Gastroesophageal sphincter (tissue), 4 donors: Measurements from ENCODE around the gene ZDHHC3. TPM values are rescaled to one million over a fixed set of nuclear protein-coding genes. Genes with fewer than 3 reads are reported as not detected.

ENCODE experiments used
- ATAC-seq: fragments of 150-250 bp; one replicate; pipeline ENCODE4 v1.9.1; 2016; ENCODE audit warnings: mild to moderate bottlenecking, moderate library complexity
- H3K27ac ChIP-seq, 4 donors: fragments of 200-600 bp; sonication (generic) in 3 of 4; 1 replicate in 3 of 4; 2 replicates in 1 of 4; pipeline ENCODE4 v1.5.1; 2016 to 2019
- H3K27me3 ChIP-seq: fragments of 200-600 bp; sonication (generic); one replicate; pipeline ENCODE4 v1.5.1; 2019
- H3K36me3 ChIP-seq, 2 donors: fragments of 200-600 bp; sonication (generic); one replicate each; pipeline ENCODE4 v1.5.1; 2019; ENCODE audit warnings: control low read depth in 1 of 2
- H3K4me1 ChIP-seq, 3 donors: fragments of 200-600 bp; sonication (generic); 1 replicate in 2 of 3; 2 replicates in 1 of 3; pipeline ENCODE4 v1.5.1; 2016 to 2019; ENCODE audit warnings: control low read depth in 2 of 3
- H3K4me3 ChIP-seq, 2 donors: fragments of 200-600 bp; sonication (generic); one replicate each; pipeline ENCODE4 v1.5.1; 2019; ENCODE audit warnings: mild to moderate bottlenecking in 1 of 2, moderate library complexity in 1 of 2
- H3K9me3 ChIP-seq, 3 donors: fragments of 200-600 bp; sonication (generic); one replicate each; pipeline ENCODE4 v1.5.1; 2017 to 2019; ENCODE audit warnings: control low read depth in 2 of 3
- EP300 ChIP-seq: sonication (generic); formaldehyde crosslinking; IDR thresholded peaks from one replicate; pipeline ENCODE4 v1.6.1; 2017; ENCODE audit warnings: antibody characterized with exemption, mild to moderate bottlenecking
- POLR2A ChIP-seq, 2 donors: fragments of 450-650 bp; IDR thresholded peaks; one replicate each; pipeline ENCODE4 v1.6.1; 2017; ENCODE audit warnings: antibody characterized with exemption in 2 of 2, mild to moderate bottlenecking in 2 of 2, moderate library complexity in 1 of 2
- POLR2AphosphoS5 ChIP-seq: sonication (generic); formaldehyde crosslinking; IDR thresholded peaks from one replicate; pipeline ENCODE4 v1.6.1; 2017; ENCODE audit warnings: antibody characterized with exemption
- WGBS, 2 donors: methylation state at CpG; one replicate each; pipeline ENCODE4 v1.1.5; 2018; ENCODE audit warnings: low coverage in 1 of 2; 5-methylcytosine and 5-hydroxymethylcytosine counted together
- total RNA-seq, 4 donors: library from RNA; depleted of rRNA; stranded (reverse); fragments of >200 nt; gene quantifications; one replicate each; pipeline ENCODE4 v1.1.0, GENCODE V29; 2016
- TF ChIP-seq, protein P1 (sequence below), 4 experiments: fragments of 200-600 bp in 2 of 4; fragments of 450-650 bp in 2 of 4; sonication (generic) in 1 of 4; IDR thresholded peaks; one replicate each; pipeline ENCODE4 v1.5.1; 2017 to 2019; ENCODE audit warnings: antibody characterized with exemption in 4 of 4, mild to moderate bottlenecking in 2 of 4, moderate library complexity in 2 of 4

Gene ZDHHC3
- total RNA-seq, 4 donors from 2014 or later = 66.6 to 91.2 (median 78.5) TPM

DNA sequence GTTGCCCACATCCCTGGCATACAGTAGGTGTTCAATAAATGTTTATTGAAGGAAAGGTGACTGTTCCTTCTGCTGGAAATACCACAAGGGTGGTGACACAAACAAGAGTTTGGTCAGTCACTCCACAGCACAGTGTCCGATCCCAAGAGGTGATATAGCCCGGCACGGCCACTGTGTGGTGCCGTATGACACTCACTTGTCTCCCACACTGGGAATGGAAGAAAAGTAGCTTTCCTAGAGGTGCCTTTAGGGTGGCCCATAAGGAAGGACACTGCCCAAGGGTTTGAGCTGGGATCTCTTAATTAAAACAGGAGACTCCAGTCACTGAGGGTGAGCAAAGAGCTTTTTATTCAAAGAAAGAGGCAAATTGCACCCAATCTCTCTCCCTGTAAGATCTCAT lies 61.0 kb downstream of the ZDHHC3 start:
- WGBS, 2 donors = 40 to 72% methylated on average over 1 to 3 of the region's 4 CpGs
- peaks cover 0 to 6% (median 0%) of the 10 kb centered on the region in 3 donors for H3K4me1 ChIP-seq
- H3K27ac ChIP-seq = no peak overlapping the region
- H3K36me3 ChIP-seq = peaks cover 0 to 28% of the 10 kb centered on the region in 2 donors
- no peaks in the 10 kb centered on the region for H3K9me3 ChIP-seq
- ATAC-seq = no peak
- no peak overlapping the region for H3K4me3 ChIP-seq
- H3K27me3 ChIP-seq = no peaks in the 10 kb centered on the region
- TF ChIP-seq POLR2AphosphoS5 = no peak
- TF ChIP-seq, protein P1, sequence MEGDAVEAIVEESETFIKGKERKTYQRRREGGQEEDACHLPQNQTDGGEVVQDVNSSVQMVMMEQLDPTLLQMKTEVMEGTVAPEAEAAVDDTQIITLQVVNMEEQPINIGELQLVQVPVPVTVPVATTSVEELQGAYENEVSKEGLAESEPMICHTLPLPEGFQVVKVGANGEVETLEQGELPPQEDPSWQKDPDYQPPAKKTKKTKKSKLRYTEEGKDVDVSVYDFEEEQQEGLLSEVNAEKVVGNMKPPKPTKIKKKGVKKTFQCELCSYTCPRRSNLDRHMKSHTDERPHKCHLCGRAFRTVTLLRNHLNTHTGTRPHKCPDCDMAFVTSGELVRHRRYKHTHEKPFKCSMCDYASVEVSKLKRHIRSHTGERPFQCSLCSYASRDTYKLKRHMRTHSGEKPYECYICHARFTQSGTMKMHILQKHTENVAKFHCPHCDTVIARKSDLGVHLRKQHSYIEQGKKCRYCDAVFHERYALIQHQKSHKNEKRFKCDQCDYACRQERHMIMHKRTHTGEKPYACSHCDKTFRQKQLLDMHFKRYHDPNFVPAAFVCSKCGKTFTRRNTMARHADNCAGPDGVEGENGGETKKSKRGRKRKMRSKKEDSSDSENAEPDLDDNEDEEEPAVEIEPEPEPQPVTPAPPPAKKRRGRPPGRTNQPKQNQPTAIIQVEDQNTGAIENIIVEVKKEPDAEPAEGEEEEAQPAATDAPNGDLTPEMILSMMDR (IDR thresholded peaks at IDR 0.05) = peak in 1 of 4 experiments; percentile 18

DNA sequence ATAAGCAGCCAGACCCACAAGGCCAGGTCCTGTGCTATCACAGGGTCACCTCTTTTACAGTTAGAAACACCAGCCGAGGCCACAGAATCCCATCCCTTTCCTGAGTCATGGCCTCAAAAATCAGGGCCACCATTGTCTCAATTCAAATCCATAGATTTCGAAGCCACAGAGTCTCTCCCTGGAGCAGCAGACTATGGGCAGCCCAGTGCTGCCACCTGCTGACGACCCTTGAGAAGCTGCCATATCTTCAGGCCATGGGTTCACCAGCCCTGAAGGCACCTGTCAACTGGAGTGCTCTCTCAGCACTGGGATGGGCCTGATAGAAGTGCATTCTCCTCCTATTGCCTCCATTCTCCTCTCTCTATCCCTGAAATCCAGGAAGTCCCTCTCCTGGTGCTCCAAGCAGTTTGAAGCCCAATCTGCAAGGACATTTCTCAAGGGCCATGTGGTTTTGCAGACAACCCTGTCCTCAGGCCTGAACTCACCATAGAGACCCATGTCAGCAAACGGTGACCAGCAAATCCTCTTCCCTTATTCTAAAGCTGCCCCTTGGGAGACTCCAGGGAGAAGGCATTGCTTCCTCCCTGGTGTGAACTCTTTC lies 62.0 kb downstream of the ZDHHC3 start:
- ATAC-seq = no peak
- Histone ChIP-seq H3K9me3 (peaks cover 0 to 5% (median 0%) of the 10 kb centered on the region in 3 donors), H3K4me1 (peaks cover 0 to 6% (median 0%) of the 10 kb centered on the region in 3 donors), H3K36me3 (peaks cover 0 to 26% of the 10 kb centered on the region in 2 donors), H3K27me3 (peaks cover 4% of the 10 kb centered on the region), H3K4me3 (no peak overlapping the region), H3K27ac (no peak overlapping the region)
- no peak for TF ChIP-seq POLR2A (IDR thresholded peaks at IDR 0.05)
- TF ChIP-seq, protein P1 (IDR thresholded peaks at IDR 0.05) = peak in 3 of 4 experiments; percentile 56 to 78 (median 62)
- WGBS, 2 donors = 10 to 67% methylated on average over 2 of the region's 4 CpGs

DNA sequence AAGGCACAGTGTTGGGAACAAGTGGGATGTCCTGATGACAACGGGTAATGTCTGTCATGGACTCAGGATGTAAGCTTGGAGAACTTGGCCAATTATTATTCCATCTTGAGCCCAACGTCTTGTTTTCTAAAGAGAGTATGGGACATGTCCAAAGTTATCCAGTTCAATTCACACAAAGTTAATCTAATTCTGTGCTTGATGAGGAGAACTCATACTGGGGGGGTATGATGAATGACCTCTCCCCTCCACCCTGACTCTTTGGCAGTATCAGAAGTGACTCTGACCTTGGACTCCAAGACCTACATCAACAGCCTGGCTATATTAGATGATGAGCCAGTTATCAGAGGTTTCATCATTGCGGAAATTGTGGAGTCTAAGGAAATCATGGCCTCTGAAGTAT lies 65.3 kb downstream of the ZDHHC3 start:
- 88% methylated on average over 3 of the region's 3 CpGs; no CpG with 5 or more reads in 1 of the 2 donors for WGBS, 2 donors
- H3K27ac ChIP-seq = no peak overlapping the region
- H3K4me3 ChIP-seq = no peak overlapping the region
- ATAC-seq = no peak
- peaks cover 0 to 4% (median 0%) of the 10 kb centered on the region in 3 donors for H3K4me1 ChIP-seq
- TF ChIP-seq POLR2A (IDR thresholded peaks at IDR 0.05) (no peak), POLR2AphosphoS5 (no peak), EP300 (no peak)
- TF ChIP-seq, protein P1 (IDR thresholded peaks at IDR 0.05) = no peak
- H3K36me3 ChIP-seq = no peaks in the 10 kb centered on the region
- peaks cover 20% of the 10 kb centered on the region for H3K27me3 ChIP-seq
- peaks cover 0 to 8% (median 0%) of the 10 kb centered on the region in 3 donors for H3K9me3 ChIP-seq

DNA sequence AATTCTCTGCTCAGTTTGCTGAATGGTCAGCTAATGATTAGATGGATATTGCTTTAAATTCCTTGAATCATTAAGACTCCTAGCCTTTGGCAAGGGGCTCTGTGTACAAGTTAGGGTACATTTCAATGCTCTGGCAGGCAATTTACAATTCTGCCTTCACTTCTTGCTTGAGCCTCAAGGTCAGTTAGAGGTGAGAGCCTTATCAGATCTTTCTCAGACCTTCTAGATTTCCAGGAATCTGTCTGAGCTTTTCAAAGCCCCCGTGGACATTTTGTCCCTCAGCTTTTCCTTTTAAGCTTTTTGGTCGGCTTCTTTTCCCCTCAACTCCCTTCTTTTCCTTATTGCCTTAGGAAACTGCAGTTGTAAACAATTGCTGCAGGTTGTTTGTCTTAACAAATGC lies 66.9 kb downstream of the ZDHHC3 start:
- no peak overlapping the region for H3K27ac ChIP-seq
- 89% methylated on average over 1 of the region's 2 CpGs; no CpG with 5 or more reads in 1 of the 2 donors for WGBS, 2 donors
- no peak for ATAC-seq
- no peak overlapping the region for H3K4me3 ChIP-seq
- H3K36me3 ChIP-seq = no peaks in the 10 kb centered on the region
- no peaks in the 10 kb centered on the region for H3K4me1 ChIP-seq
- no peak for TF ChIP-seq POLR2AphosphoS5
- TF ChIP-seq, protein P1 (IDR thresholded peaks at IDR 0.05) = no peak
- no peak for TF ChIP-seq EP300
- TF ChIP-seq POLR2A (IDR thresholded peaks at IDR 0.05) = no peak
- H3K9me3 ChIP-seq = peaks cover 0 to 8% (median 0%) of the 10 kb centered on the region in 3 donors
- peaks cover 20% of the 10 kb centered on the region for H3K27me3 ChIP-seq

DNA sequence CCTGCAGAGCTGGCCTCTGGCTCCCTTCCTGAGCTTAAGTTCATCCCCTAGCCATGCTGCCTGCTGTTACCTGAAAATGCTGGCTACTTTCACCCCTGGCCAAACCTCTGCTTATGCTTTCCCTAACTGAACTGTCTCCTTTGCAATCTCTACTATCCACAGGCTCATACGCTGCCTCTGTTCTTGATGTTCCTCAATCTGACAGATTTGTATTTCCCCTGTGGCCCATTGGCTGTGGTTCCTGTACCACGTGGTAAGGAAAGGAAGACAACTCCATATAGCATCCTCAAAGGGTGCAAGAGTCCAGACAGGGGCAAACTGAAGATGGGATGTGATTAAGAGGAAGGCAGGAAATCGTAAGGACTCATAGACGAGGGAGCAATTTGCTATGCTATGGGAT lies 68.4 kb downstream of the ZDHHC3 start:
- Histone ChIP-seq H3K36me3 (no peaks in the 10 kb centered on the region), H3K27me3 (peaks cover 20% of the 10 kb centered on the region), H3K4me1 (no peaks in the 10 kb centered on the region), H3K9me3 (peaks cover 0 to 8% (median 0%) of the 10 kb centered on the region in 3 donors), H3K4me3 (no peak overlapping the region), H3K27ac (no peak overlapping the region)
- ATAC-seq = no peak
- TF ChIP-seq POLR2AphosphoS5 (no peak), EP300 (no peak), POLR2A (IDR thresholded peaks at IDR 0.05) (no peak)
- TF ChIP-seq, protein P1 (IDR thresholded peaks at IDR 0.05) = no peak
- WGBS, 2 donors = 86% methylated on average over 3 of the region's 4 CpGs; no CpG with 5 or more reads in 1 of the 2 donors
